ENCODE data around the gene HBA1.
A peak's percentile ranks its signal among the peaks of the same experiment; 100 is the strongest.

DNA sequence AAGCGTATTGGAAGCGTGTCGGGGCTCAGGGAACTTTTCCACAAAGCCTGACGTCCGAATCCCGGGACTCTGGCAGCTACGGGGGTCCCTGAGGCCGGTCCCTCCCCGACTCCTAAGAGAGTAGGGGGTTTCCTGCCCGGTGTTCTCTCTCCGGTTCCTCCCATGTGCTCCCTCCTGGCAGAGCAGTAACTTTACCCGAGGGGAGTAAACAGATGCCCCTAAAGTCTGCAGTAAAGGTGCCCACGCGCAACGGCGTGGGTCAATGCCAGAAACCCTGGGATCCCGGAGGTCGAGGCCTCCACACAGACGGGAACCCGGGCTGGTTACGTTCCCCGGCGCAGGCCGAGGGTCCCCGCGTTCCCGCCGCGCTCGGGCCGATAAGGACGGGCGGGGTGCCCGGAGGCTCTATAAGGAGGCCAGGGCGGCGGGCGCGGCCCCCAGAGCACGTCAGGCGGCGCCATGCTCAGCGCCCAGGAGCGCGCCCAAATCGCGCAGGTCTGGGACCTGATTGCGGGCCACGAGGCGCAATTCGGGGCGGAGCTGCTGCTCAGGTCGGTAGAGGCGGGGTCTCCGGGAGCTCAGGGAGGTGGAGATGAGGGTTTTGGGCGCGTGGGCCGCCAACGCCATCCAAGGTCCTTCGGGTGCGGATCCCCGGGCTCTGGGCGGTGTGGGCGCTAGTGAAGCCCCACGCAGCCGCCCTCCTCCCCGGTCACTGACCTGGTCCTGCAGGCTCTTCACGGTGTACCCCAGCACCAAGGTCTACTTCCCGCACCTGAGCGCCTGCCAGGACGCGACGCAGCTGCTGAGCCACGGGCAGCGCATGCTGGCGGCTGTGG, 10.7 kb upstream of the HBA1 start, which contains the start of gene HBM:
- TF ChIP-seq CTCF (conservative IDR thresholded peaks at IDR 0.05; ENCODE audit: low read depth, low read length) (no peak), EZH2 (IDR thresholded peaks at IDR 0.05; ENCODE audit: low read length, unreplicated experiment) (peak; percentile 24)
